SU-DHL-6 (cell line): Measurements from ENCODE around the gene MEF2C.
A peak's percentile ranks its signal among the peaks of the same experiment; 100 is the strongest.

Source experiments
- H2AFZ ChIP-seq: fragments of 200-600 bp; sonication (generic); 2 replicates; pipeline ENCODE4 v1.6.1; 2014; ENCODE audit warnings: low read depth, mild to moderate bottlenecking, moderate library complexity, mixed read lengths, antibody characterized with exemption, low read length; ENCODE audit not compliant: severe bottlenecking
- H3F3A ChIP-seq: fragments of 200-600 bp; shearing (Covaris generic); 2 replicates; pipeline ENCODE4 v1.6.0; 2016; ENCODE audit warnings: antibody characterized with exemption, mild to moderate bottlenecking; ENCODE audit not compliant: insufficient read depth
- H3K27ac ChIP-seq: fragments of 200-600 bp; sonication (generic); 2 replicates; pipeline ENCODE4 v1.5.1; 2016; ENCODE audit warnings: low read depth, mild to moderate bottlenecking, low read length, moderate library complexity, mixed read lengths
- H3K27me3 ChIP-seq: fragments of 200-600 bp; sonication (generic), shearing (Covaris generic); 2 replicates; pipeline ENCODE4 v1.6.0; 2014; ENCODE audit warnings: mild to moderate bottlenecking, low read length
- H3K36me3 ChIP-seq: fragments of 200-600 bp; sonication (generic); 2 replicates; pipeline ENCODE4 v1.6.1; 2014; ENCODE audit warnings: mild to moderate bottlenecking, low read length, mixed read lengths
- H3K4me2 ChIP-seq: fragments of 300-600, 200-600 bp; shearing (Covaris generic), sonication (generic); 2 replicates; pipeline ENCODE4 v1.6.0; 2014; ENCODE audit warnings: low read length, low read depth, mild to moderate bottlenecking; ENCODE audit not compliant: poor library complexity, severe bottlenecking
- H3K4me3 ChIP-seq: fragments of 200-600 bp; sonication (generic); 2 replicates; pipeline ENCODE4 v1.5.1; 2014; ENCODE audit warnings: antibody characterized with exemption, low read length, mild to moderate bottlenecking, mixed read lengths; ENCODE audit not compliant: insufficient read depth, poor library complexity, severe bottlenecking
- H3K79me2 ChIP-seq: fragments of 200-600 bp; sonication (generic); 2 replicates; pipeline ENCODE4 v1.6.1; 2014; ENCODE audit warnings: mild to moderate bottlenecking, low read length, moderate library complexity; ENCODE audit not compliant: insufficient read depth
- H3K9ac ChIP-seq: fragments of 200-600 bp; sonication (generic); 2 replicates; pipeline ENCODE4 v1.7.0; 2014; ENCODE audit warnings: mild to moderate bottlenecking, low read length
- H3K9me2 ChIP-seq: fragments of 200-600 bp; sonication (generic); replicated peaks from 2 replicates; pipeline ENCODE4 v1.6.1; 2014; ENCODE audit warnings: low read length; ENCODE audit not compliant: insufficient read depth
- H3K9me3 ChIP-seq: fragments of 200-600 bp; sonication (generic); 2 replicates; pipeline ENCODE4 v1.6.1; 2014; ENCODE audit warnings: low read length, mixed read lengths; ENCODE audit not compliant: insufficient read depth
- H4K20me1 ChIP-seq: fragments of 200-600 bp; sonication (generic); 2 replicates; pipeline ENCODE4 v1.6.1; 2014; ENCODE audit warnings: low read depth, mild to moderate bottlenecking, antibody characterized with exemption, low read length, moderate library complexity, mixed read lengths
- EZH2phosphoT487 ChIP-seq: fragments of 200-600 bp; sonication (generic), shearing (Covaris generic); conservative IDR thresholded peaks from 2 replicates; pipeline ENCODE4 v1.6.1; 2018; ENCODE audit warnings: mild to moderate bottlenecking, antibody characterized with exemption, low read length, moderate library complexity, mixed read lengths
- TF ChIP-seq, protein P1 (sequence below): fragments of 200-600 bp; sonication (generic); IDR thresholded peaks from one replicate; pipeline ENCODE4 v1.5.1; 2017; ENCODE audit warnings: antibody characterized with exemption, mild to moderate bottlenecking, low read length, moderate library complexity; ENCODE audit not compliant: insufficient read depth, poor library complexity, severe bottlenecking

MEF2C gene

GRCh38 chr5:88876714-88877113 is 6.3 kb downstream of the MEF2C start:
- H3K27ac ChIP-seq = no peak overlapping the region
- TF ChIP-seq, protein P1, sequence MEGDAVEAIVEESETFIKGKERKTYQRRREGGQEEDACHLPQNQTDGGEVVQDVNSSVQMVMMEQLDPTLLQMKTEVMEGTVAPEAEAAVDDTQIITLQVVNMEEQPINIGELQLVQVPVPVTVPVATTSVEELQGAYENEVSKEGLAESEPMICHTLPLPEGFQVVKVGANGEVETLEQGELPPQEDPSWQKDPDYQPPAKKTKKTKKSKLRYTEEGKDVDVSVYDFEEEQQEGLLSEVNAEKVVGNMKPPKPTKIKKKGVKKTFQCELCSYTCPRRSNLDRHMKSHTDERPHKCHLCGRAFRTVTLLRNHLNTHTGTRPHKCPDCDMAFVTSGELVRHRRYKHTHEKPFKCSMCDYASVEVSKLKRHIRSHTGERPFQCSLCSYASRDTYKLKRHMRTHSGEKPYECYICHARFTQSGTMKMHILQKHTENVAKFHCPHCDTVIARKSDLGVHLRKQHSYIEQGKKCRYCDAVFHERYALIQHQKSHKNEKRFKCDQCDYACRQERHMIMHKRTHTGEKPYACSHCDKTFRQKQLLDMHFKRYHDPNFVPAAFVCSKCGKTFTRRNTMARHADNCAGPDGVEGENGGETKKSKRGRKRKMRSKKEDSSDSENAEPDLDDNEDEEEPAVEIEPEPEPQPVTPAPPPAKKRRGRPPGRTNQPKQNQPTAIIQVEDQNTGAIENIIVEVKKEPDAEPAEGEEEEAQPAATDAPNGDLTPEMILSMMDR = no peak
- TF ChIP-seq EZH2phosphoT487 = no peak
- no peak overlapping the region for H3K4me2 ChIP-seq
- no peak overlapping the region for H3K4me3 ChIP-seq
- no peaks in the 10 kb centered on the region for H4K20me1 ChIP-seq
- no peaks in the 10 kb centered on the region for H3K79me2 ChIP-seq
- H3K27me3 ChIP-seq = no peaks in the 10 kb centered on the region
- H3K36me3 ChIP-seq = no peaks in the 10 kb centered on the region
- H3K9me3 ChIP-seq = no peaks in the 10 kb centered on the region
- H2AFZ ChIP-seq = no peak overlapping the region
- no peaks in the 10 kb centered on the region; the same call in 1 of the 2 replicates for H3F3A ChIP-seq
- no peak overlapping the region for H3K9ac ChIP-seq
- no peaks in the 10 kb centered on the region for H3K9me2 ChIP-seq

DNA sequence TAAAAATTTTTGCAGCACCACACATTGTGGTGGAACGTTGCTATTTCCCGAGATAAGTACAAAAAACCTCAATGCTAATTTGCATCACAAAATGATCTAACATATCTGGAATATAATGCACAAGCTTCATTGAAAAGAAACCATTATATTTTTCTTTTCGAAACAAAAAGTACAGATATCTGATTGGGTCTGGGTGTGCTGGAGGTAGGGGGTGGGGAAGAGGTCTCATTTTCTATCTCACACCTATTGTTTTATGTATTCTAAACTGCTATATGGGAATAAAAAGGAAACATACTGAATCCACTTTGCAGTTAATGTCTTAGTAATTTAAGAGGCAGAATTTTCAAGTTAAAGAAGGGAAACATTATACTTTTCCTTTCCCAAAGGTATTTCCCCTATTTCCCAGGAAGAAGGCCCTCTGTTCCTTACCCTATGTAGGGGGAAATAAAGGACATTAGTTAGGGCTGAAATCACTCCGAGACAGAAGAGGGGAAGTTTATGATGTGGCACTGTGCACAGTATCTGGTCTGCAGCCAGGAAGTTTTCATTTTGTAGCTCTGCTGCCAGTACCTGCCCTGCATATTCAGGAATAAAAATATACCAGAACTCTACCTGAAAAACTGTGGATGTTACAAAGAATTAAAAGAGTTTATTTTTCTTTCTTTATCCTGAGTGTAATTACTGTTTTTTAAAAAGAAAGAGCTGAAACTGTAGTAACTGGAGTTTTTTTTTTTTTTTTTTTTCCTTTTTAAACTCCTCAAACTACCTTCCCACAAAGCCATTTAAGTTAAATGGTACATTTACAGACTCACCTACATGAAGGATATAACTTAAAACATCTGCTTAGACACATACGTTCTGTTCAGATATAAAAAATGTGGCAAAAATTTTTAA is 7.4 kb downstream of the MEF2C start:
- Histone ChIP-seq H4K20me1 (no peaks in the 10 kb centered on the region), H3K4me3 (no peak overlapping the region), H3K9me3 (no peaks in the 10 kb centered on the region), H2AFZ (no peak overlapping the region), H3K9me2 (no peaks in the 10 kb centered on the region), H3K4me2 (peak overlapping the region; percentile 4), H3K36me3 (no peaks in the 10 kb centered on the region), H3K9ac (no peak overlapping the region), H3K27ac (no peak overlapping the region), H3F3A (no peaks in the 10 kb centered on the region), H3K79me2 (no peaks in the 10 kb centered on the region), H3K27me3 (no peaks in the 10 kb centered on the region)
- TF ChIP-seq EZH2phosphoT487 = no peak
- TF ChIP-seq, protein P1 = no peak

DNA sequence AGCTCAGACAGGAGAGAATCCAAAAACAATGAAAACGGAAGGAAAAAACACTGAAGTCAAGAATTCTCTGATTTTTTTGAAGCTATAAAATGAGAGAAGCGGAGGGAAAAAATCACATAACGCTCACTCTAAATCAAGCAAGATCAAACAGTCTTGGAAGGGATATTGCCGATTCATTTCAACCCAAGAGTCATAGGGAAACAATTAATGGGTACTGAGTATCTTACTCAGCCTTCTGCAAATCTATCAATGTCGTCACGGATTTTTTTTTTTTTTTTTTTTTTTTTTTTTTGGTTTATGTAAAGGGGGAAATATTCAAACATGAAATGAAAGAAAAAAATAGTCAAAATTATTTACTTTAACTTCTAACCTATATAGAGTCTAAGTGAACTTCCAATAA is 9.5 kb downstream of the MEF2C start:
- Histone ChIP-seq H3K9ac (no peak overlapping the region), H3K4me2 (no peak overlapping the region), H3K79me2 (no peaks in the 10 kb centered on the region), H3K9me2 (no peaks in the 10 kb centered on the region), H3K27me3 (no peaks in the 10 kb centered on the region), H3K27ac (no peak overlapping the region), H3F3A (no peaks in the 10 kb centered on the region), H2AFZ (no peak overlapping the region), H3K4me3 (no peak overlapping the region), H4K20me1 (no peaks in the 10 kb centered on the region), H3K36me3 (no peaks in the 10 kb centered on the region), H3K9me3 (no peaks in the 10 kb centered on the region)
- no peak for TF ChIP-seq EZH2phosphoT487
- TF ChIP-seq, protein P1 = no peak
